GM12865 (cell line): ENCODE data around the gene ITGA6.

Source experiments
- DNase-seq: peaks from one replicate; pipeline ENCODE4 v3.0.0; 2010; ENCODE audit warnings: low read depth
- H3K4me3 ChIP-seq: 2 replicates; pipeline ENCODE4 v1.5.1; 2011; ENCODE audit warnings: mild to moderate bottlenecking, low read depth, low read length, control low read depth
- TF ChIP-seq, protein P1 (sequence below): IDR thresholded peaks from 2 replicates; pipeline ENCODE4 v1.5.1; 2011; ENCODE audit warnings: low read length, control low read depth, low read depth, inconsistent platforms; ENCODE audit not compliant: insufficient read depth; ENCODE audit errors: missing control alignments

Gene ITGA6

DNA sequence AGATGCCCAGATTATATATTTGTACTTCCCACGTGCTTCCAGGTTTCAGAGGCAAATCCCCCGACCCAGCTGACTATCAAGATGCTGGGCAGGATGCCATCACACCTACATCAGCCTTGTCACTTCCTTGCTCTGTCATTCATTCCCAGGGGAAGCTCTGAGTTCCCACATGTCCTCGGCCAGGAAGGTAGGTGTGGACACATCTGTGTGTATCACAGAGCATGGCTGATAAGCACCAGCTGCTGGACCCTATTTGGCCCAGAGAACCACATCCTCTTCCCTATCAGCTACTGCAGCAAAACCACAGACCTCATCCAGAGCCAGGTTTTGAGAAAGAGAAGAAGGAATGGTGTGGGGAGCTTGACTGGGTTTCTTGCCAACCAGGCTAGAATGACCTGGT, 31.9 kb upstream of the ITGA6 start:
- no peak for DNase-seq
- H3K4me3 ChIP-seq = no peak overlapping the region
- TF ChIP-seq, protein P1, sequence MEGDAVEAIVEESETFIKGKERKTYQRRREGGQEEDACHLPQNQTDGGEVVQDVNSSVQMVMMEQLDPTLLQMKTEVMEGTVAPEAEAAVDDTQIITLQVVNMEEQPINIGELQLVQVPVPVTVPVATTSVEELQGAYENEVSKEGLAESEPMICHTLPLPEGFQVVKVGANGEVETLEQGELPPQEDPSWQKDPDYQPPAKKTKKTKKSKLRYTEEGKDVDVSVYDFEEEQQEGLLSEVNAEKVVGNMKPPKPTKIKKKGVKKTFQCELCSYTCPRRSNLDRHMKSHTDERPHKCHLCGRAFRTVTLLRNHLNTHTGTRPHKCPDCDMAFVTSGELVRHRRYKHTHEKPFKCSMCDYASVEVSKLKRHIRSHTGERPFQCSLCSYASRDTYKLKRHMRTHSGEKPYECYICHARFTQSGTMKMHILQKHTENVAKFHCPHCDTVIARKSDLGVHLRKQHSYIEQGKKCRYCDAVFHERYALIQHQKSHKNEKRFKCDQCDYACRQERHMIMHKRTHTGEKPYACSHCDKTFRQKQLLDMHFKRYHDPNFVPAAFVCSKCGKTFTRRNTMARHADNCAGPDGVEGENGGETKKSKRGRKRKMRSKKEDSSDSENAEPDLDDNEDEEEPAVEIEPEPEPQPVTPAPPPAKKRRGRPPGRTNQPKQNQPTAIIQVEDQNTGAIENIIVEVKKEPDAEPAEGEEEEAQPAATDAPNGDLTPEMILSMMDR = no peak

DNA sequence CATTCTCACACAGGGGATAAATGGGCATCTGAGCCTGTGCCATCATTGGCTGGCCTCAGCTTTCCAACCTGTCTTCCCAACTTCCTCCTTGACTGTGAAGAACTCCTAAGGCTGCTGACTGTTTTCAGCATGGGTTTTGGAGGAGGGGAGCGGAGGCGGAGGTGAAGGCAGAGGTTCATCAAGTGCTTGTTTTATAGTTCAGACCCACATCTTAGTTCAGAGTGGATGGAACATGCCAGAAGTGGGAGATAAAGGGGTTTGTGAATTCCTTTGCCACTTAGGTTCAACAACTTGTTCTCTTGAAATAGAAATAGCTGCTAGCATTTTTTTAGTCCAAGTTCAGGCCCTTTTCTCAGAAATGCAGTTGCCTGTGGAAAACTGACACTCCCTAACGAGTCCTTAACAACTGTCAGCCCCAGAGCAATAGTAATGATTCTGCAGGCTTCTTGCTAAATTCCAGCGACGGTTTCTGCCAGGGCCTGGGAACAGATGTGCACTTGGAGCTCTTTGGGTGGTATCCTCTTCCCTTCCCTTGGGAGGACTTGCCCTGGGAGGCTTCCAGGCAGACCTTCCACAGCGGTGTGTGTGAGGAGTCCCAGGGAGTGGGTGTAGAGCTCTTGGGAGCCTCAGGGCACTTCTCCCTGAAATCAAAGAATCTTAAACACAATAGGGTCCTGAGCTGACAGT, 30.1 kb upstream of the ITGA6 start:
- no peak overlapping the region for H3K4me3 ChIP-seq
- TF ChIP-seq, protein P1 = no peak
- no peak for DNase-seq

DNA sequence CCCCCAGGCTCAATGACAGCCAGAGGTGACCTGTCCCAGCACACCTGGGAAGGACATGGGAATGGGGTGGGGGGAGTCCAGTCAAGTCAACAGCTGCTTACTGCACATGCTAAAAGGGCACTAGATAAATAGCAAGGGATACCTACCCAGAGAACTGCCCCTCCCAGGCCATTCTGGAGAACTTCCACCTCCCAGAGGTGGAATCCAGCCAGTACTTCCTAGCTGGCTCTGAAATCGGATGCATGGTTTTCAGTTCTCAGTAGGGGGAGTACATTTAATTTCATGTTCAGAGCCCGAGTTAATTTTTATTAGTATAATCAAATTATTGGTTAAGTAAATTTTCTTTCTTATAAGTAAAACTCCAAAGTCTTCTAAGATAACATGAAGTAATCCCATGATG, 28.9 kb upstream of the ITGA6 start:
- H3K4me3 ChIP-seq = no peak overlapping the region
- DNase-seq = no peak
- TF ChIP-seq, protein P1 = no peak

DNA sequence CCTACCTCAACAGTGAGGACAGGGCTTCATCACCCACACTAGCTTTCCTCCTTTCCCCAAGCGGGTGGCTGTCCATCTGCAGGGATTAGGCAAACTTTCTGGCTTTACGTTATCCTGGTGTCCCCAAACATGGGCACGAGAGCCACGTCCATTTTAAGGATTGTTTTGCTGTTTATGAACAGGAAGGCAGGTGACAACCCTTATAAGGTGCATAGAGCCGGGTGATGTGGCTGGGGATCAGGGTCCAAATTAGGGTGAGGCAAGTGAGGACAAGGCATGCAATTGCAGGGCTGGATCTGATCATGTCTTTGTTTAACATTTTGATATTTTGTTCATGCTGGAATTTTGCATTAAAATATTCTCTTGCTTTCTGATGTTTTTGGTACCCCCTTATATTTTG, 27.6 kb upstream of the ITGA6 start:
- TF ChIP-seq, protein P1 = no peak
- no peak for DNase-seq
- no peak overlapping the region for H3K4me3 ChIP-seq

DNA sequence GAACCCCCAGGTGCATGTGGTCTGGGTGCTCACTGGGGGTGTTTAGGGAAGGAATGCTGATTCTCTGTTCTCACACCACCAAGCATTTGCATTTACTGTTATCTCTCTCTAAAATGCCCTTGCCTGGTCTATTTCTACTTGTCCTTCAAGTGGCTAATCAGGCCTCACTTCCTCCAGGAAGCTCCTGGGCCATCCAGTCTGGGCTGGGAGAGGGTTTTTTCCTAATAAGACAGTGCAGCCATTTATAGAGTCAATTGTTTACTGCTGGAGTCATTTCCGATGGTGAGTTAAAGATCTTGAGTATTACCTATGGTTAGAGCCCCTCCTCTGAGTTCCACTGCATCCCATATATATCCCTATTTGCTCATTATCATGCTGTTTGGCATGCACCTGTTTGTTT, 25.2 kb upstream of the ITGA6 start:
- TF ChIP-seq, protein P1 = no peak
- no peak for DNase-seq
- no peak overlapping the region for H3K4me3 ChIP-seq

DNA sequence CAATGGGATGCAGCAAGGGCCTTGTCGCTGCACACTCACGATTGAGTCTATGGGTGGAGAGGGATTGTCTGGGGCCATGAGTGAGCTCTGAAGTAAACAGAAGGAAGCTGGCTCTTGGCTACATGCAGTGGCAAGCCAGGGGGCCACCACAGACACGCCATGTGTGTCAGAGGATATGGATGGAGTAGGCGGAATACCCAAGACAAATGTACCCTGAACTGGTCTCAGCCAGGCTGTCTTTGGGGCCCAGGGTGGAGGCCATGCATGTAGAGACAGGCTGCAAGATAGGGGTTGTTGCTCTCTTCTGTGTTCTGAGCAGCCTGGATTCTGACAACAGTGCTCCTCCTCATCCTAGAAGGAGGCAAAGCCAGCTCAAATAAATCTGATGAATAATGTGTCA, 24.0 kb upstream of the ITGA6 start:
- no peak overlapping the region for H3K4me3 ChIP-seq
- TF ChIP-seq, protein P1 = no peak
- DNase-seq = no peak

DNA sequence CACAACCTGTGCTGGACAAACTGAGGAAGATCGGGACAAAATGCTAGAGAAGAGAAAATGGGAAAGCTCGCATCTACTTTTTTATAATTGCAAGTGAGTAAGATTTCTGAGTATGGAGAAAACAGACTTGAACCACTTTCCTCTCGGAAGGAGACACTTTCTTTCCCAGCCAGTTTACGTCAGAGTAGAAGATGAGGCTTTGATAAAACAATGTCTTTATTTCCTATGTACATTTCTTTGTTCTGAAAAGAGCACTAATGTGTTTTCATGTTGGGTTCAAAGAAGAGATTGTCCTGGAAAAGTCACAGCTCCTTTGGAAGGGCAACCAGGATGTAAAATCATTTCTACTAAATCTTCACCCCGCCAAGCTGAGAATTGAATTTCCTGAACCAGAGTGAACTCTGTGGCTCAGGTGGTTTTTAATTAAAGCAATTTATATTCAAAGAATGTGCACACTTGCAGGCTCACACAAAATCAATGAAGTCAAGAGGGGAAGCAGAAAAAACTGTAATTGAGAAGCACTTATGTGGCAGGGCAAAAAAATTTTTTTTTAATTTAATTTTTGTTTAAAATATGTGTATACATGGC, 23.4 kb upstream of the ITGA6 start:
- TF ChIP-seq, protein P1 = no peak
- no peak for DNase-seq
- no peak overlapping the region for H3K4me3 ChIP-seq
